Amygdala (tissue), 56 donors: ENCODE measurements around the gene KRTAP5-1.
"Not testable (repeated sequence)": the region's sequence is repeated elsewhere in the genome, so short reads cannot be mapped to it uniquely, and the experiment has no call there.

Source experiments
- DNase-seq, 56 donors: peaks; one replicate each; lab custom pipeline; 2025; lab: John Stamatoyannopoulos, UW

KRTAP5-1 gene

DNA sequence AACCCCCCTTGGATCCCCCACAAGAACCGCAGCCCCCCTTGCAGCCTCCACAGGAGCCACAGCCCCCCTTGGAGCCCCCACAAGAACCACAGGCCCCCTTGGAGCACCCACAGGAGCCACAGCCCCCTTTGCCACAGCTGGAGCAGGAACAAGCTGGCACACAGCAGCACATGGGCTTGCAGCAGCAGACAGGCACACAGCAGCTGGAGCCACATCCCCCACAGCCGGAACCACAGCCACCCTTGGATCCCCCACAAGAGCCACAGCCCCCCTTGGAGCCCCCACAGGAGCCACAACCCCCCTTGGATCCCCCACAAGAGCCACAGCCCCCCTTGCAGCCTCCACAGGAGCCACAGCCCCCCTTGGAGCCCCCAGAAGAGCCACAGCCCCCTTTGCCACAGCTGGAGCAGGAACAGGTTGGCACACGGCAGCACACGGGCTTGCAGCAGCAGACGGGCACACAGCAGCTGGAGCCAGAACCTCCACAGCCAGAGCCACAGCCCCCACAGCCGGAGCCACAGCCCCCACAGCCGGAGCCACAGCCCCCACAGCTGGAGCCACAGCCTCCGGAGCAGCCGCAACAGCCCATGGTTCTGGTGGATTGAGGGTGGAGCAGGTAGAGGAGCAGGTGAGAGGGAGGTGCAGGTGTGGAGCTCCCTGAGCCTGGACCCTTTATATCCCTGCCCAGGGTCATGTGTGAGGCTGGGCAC is at the start of gene KRTAP5-1:
Gene KRTAP5-1, minus strand, starts transcription at position 623 of the 710 bp plus-strand sequence. Its CDS starts 34 bp downstream, at position 589.
- not testable (repeated sequence) for DNase-seq

DNA sequence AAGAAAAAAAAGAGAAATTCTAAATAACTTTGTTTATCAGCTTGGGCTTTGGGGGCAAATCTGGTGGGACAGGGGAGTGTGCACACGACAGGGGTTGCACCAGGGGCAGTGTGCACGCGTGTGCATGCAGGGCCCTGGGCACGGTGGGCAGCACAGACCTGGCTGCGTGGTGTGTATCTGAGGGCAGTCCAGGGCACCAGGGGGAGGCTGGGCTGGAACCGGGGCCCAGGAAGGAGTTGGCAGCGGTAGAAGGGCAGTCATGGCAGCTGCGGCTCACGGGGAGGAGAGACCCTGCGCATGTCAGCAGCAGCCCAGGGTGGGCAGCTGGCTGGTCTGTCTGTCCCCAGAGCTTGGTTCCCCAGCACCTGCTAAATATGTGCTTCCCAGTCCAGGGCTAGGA is 48.8 kb upstream of the KRTAP5-1 start:
- DNase-seq: no peak

DNA sequence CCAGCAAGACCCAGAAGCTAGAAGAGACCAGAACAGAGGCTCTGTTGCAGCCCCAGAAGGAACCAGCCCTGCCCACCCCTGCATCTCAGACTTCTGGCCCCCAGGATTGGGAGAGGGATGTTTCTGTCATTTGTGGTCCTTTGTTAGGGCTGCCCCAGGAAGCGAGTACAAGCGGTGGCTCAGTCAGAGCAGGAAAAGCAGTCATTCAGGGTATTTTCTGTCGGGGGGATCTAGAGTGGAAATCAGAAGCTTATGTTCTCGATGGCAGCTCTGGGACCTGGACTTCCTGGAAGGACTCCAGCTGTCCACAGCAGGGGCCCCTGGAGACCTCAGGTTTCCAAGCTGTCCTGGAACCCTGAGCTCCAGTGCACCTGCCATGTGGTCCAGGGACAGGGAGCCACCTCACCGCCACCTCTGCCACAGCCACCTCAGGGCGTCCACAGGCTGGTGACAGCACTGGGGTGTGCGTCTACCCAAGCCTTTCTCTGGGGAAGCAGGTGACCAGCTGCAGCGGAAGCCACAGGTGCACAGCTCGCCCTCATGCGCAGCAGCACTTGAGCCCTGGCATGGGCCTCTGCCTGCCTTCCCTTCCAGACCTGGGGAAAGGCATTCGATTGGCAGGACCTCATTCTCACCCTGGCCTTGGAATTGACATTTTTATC is 47.1 kb upstream of the KRTAP5-1 start:
- DNase-seq: no peak

GRCh38 chr11:1631066-1631568 is 46.0 kb upstream of the KRTAP5-1 start:
- no peak for DNase-seq

DNA sequence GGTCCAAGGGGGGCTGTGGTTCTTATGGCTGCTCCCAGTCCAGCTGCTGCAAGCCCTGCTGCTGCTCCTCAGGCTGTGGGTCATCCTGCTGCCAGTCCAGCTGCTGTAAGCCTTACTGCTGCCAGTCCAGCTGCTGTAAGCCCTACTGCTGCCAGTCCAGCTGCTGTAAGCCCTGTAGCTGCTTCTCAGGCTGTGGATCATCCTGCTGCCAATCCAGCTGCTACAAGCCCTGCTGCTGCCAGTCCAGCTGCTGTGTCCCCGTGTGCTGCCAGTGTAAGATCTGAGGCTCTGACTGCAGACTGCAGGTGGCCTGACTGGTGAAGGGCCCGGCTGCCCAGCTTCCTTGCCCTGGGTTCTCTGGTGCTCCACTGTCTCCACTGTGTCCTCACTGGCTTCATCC is 45.2 kb upstream of the KRTAP5-1 start:
- no peak for DNase-seq

- no peak for DNase-seq
Observed at GRCh38 chr11:1629326-1630185, 44.5 kb upstream of the KRTAP5-1 start, which contains the start of gene KRTAP5-5. TSS of gene KRTAP5-5 (plus strand) at chr11:1629775. CDS start at chr11:1629841, 66 bp downstream.

GRCh38 chr11:1628506-1629325 is 43.6 kb upstream of the KRTAP5-1 start:
- peak in 31 of 56 donors; percentile 3 to 68 (median 28) for DNase-seq

DNA sequence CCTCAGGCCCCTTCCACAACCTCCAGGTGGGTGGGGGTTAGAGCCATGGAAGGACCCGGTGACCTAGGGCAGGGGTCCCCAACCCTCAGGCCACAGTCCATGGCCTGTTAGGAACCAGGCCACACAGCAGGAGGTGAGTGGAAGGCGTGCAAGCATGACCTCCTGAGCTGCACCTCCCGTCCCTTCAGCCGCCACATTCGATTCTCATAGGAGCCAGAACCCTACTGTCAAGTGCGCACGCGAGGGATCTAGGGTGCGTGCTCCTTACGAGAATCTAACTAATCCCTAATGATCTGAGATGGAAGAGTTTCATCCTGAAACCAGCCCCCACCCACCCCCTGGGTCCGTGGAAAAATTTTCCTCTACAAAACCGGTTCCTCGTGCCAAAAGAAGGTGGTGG is 40.5 kb upstream of the KRTAP5-1 start:
- no peak for DNase-seq

- no peak for DNase-seq
Observed at GRCh38 chr11:1624621-1625020, 39.5 kb upstream of the KRTAP5-1 start.

DNA sequence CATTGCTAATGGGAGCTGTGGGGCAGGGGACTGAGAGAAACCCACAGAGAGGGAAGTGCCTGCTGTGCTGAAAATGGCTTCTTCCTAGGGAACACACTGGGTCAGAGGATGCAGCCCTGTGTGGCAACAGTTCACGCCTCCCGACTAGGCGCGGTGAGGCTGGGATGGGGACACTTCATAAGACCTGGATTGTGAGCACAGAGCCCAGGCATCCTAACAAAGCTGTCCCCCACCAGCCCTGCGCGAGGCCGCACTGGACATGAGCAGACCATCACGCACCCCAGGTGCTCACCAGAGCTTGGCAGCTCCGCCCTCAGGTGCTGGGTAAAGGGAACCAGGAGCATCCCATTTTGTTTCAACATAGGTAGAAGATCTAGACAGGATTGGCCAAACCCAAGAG is 38.6 kb upstream of the KRTAP5-1 start:
- no peak for DNase-seq

DNA sequence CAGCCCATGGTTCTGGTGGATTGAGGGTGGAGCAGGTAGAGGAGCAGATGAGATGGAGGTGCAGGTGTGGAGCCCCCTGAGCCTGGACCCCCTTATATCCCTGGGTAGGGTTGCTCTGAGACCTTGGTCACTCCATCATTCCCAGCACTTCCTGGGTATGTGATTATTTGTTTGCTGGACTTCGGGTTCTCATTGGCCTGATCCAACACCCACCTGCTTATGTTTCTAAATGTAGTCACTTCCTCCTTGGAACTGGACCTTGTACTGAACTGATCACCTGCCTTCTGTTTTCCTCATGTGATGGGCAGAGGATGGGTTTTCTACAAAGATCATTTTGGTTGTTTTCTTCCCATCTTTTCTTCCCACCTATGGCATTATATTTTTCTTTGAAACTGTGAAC is 37.0 kb upstream of the KRTAP5-1 start, which contains the start of gene KRTAP5-4:
Gene KRTAP5-4, minus strand, starts transcription at position 53 of the 400 bp plus-strand sequence. Its CDS starts 45 bp downstream, at position 8.
- no peak for DNase-seq

GRCh38 chr11:1619449-1619848 is 34.4 kb upstream of the KRTAP5-1 start:
- DNase-seq: no peak

DNA sequence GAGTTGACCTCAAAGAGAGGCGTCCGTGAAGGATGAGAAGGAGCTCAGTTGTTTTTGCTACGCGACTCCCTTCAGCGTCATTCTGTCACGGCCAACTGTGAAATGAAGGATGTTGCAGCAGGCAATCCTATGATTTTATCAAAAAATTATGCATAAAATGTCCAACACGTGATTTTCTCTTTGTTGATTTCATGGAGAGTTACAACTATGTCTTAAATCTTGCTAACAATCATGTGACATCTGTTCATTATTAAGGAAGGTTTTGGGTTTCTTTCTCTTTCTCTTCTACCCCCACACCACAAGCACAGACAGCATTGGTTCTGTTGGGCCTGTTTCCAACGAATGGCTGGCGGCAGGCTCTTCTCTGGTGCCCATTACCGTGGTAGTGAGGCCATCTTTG is 33.1 kb upstream of the KRTAP5-1 start:
- DNase-seq: no peak

- no peak for DNase-seq
Observed at GRCh38 chr11:1608363-1608762, 23.3 kb upstream of the KRTAP5-1 start, which contains the start of gene KRTAP5-3. TSS of gene KRTAP5-3 (minus strand) at chr11:1608463. CDS start at chr11:1608385, 78 bp downstream.

DNA sequence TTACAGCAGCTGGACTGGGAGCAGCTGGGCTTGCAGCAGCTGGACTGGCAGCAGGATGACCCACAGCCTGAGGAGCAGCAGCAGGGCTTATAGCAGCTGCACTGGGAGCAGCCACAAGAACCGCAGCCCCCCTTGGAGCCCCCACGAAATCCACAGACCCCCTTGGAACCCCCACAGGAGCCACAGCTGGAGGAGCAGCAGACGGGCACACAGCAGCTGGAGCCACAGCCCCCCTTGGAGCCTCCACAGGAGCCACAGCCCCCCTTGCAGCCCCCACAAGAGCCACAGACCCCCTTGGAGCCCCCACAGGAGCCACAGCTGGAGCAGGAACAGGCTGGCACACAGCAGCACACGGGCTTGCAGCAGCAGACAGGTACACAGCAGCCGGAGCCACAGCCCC is 22.8 kb upstream of the KRTAP5-1 start:
- not testable (repeated sequence) for DNase-seq

DNA sequence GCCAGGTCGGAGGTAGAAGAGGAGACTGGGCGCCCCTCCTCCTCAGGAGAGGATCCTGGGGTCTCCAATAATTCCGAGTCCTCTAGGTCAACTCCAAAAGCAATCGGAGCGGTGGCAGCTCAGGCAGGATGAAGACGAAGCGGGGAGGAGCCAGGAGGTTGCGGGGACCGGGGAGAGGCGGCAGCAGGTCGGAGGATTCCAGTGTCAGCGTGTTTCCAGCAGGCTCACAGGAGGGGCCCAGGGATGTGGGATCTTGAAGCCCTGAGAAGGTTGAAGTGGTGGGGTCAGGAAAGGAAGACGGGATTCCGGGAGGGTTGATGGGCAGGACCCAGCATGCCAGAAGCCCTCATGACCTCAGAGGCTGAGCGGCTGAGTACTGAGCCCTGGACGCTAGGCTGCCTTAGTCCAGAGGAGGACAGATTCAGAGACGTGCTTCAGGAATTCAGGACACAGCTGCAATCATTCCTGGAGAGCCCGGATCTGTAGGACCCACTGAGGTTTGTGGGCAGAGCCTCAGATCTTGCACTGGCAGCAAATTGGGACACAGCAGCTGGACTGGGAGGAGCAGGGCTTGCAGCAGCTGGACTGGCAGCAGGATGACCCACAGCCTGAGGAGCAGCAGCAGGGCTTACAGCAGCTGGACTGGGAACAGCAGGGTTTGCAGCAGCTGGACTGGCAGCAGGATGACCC is 22.2 kb upstream of the KRTAP5-1 start:
- DNase-seq: not testable (repeated sequence)

DNA sequence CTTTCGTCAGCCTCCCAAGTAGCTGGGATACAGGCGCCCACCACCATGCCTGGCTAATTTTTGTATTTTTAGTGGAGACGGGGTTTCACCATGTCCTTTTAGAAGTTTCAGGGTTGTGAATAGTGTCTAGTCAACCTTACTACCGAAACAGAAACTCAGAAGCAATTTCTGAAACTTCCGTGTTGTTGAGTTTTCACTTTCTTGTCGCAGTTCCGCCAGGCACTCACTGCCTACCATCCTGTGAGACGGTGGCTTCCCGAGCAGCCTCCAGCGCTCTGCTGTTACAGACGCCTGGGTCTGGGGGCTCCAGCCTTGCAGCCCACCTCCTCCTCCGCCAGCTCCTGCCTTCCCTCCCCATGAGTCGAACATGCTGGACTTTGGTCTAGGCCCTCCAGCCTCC is 20.8 kb upstream of the KRTAP5-1 start:
- not testable (repeated sequence) for DNase-seq

DNA sequence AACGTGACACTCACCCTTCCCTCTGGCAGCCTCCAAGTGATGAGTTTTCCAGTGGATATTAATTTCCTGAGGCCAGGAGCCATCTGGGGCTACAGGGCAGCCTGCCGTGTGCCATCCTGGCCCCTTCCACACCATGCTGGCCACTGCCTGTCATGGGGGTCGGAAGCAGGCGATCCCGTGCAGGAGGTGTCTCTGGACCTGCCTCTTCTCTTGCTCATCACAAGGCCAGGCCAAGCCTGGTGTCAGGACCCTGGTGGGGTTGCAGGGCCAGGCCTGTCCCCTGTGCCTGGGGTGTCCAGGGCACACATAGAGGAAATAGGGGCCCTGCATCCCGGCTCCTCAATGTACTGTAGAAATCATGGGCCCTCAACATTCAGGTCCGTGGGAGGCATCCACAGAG is 19.6 kb upstream of the KRTAP5-1 start:
- no peak for DNase-seq

GRCh38 chr11:1604181-1604580 is 19.1 kb upstream of the KRTAP5-1 start:
- no peak for DNase-seq
